SK-N-SH (cell line): Measurements from ENCODE around the gene SAPCD2. TPM values are rescaled to one million over a fixed set of nuclear protein-coding genes. Genes with fewer than 3 reads are reported as not detected.

Experiments used
- CTCF ChIA-PET: fragments of 300-600, 350-600 bp; formaldehyde crosslinking; extraction: SDS; loops from one replicate; lab custom pipeline; 2021; lab: Yijun Ruan, JAX
- POLR2A ChIA-PET: fragments of 350-600 bp; sonication (Branson Sonifier 250); formaldehyde crosslinking; extraction: SDS; loops from one replicate; lab custom pipeline; 2020; ENCODE audit warnings: antibody characterized with exemption, inconsistent platforms; lab: Yijun Ruan, JAX
- DNase-seq: peaks from one replicate; pipeline ENCODE4 v3.0.0; 2012
- H2AFZ ChIP-seq: fragments of 200-600 bp; sonication (generic); 2 replicates; pipeline ENCODE4 v1.8.1; 2016; ENCODE audit warnings: antibody characterized with exemption, mild to moderate bottlenecking, low read depth
- H3F3A ChIP-seq: fragments of 200-600 bp; sonication (generic); replicated peaks from 2 replicates; pipeline ENCODE3; 2016; ENCODE audit warnings: antibody characterized with exemption, mild to moderate bottlenecking; ENCODE audit not compliant: insufficient read depth
- H3K27ac ChIP-seq, 2 experiments: fragments of 200-500 bp in 1 of 2; fragments of 200-600 bp in 1 of 2; sonication (Bioruptor generic) in 1 of 2; sonication (generic), shearing (Covaris generic) in 1 of 2; 2 replicates each; pipeline versions ENCODE4 v1.5.1 to v1.6.1; 2014 to 2016; ENCODE audit warnings: low read depth in 2 of 2, inconsistent platforms in 1 of 2, low read length in 1 of 2, mild to moderate bottlenecking in 1 of 2, mixed read lengths in 1 of 2
- H3K27me3 ChIP-seq: fragments of 200-600 bp; sonication (generic), shearing (Covaris generic); 2 replicates; pipeline ENCODE4 v1.6.1; 2016; ENCODE audit warnings: mixed run types; ENCODE audit not compliant: insufficient read depth
- H3K36me3 ChIP-seq, 2 experiments: fragments of 200-500 bp in 1 of 2; fragments of 200-600 bp in 1 of 2; sonication (Bioruptor generic) in 1 of 2; sonication (generic) in 1 of 2; replicated peaks in 1 of 2; 2 replicates each; pipeline versions ENCODE3 to v1.5.1; 2014 to 2016; ENCODE audit warnings: low read length in 1 of 2, mild to moderate bottlenecking in 1 of 2; ENCODE audit not compliant: insufficient read depth in 2 of 2, control insufficient read depth in 1 of 2
- H3K4me1 ChIP-seq, 2 experiments: fragments of 200-500 bp in 1 of 2; fragments of 200-600 bp in 1 of 2; sonication (Bioruptor generic) in 1 of 2; sonication (generic), shearing (Covaris generic) in 1 of 2; 2 replicates each; pipeline versions ENCODE4 v1.5.1 to v1.6.1; 2014 to 2016; ENCODE audit warnings: low read depth in 1 of 2, low read length in 1 of 2, mixed run types in 1 of 2; ENCODE audit not compliant: insufficient read depth in 2 of 2, control insufficient read depth in 1 of 2
- H3K4me2 ChIP-seq: fragments of 200-600 bp; sonication (generic), shearing (Covaris generic); 2 replicates; pipeline ENCODE4 v1.6.1; 2017; ENCODE audit warnings: mixed run types
- H3K4me3 ChIP-seq, 2 experiments: fragments of 200-500 bp in 1 of 2; fragments of 200-600 bp in 1 of 2; sonication (Bioruptor generic) in 1 of 2; sonication (generic), shearing (Covaris generic) in 1 of 2; 2 replicates each; pipeline versions ENCODE4 v1.5.1 to v1.8.1; 2014 to 2016; ENCODE audit warnings: low read depth in 2 of 2, inconsistent platforms in 1 of 2, low read length in 1 of 2, mild to moderate bottlenecking in 1 of 2, mixed read lengths in 1 of 2, moderate library complexity in 1 of 2
- H3K79me2 ChIP-seq: fragments of 200-600 bp; sonication (generic); 2 replicates; pipeline ENCODE4 v1.8.1; 2017; ENCODE audit warnings: mild to moderate bottlenecking; ENCODE audit not compliant: insufficient read depth
- H3K9ac ChIP-seq: fragments of 200-600 bp; sonication (generic); 2 replicates; pipeline ENCODE4 v1.6.1; 2017; ENCODE audit warnings: mixed run types
- H3K9me2 ChIP-seq: fragments of 200-600 bp; sonication (generic); 2 replicates; pipeline ENCODE4 v1.6.1; 2017; ENCODE audit warnings: mixed run types
- H3K9me3 ChIP-seq: fragments of 200-600 bp; sonication (generic); 2 replicates; pipeline ENCODE4 v1.6.1; 2017; ENCODE audit warnings: mixed run types, mild to moderate bottlenecking, moderate library complexity
- H4K20me1 ChIP-seq: fragments of 200-600 bp; sonication (generic); 2 replicates; pipeline ENCODE4 v1.6.1; 2017; ENCODE audit warnings: mild to moderate bottlenecking, mixed run types; ENCODE audit not compliant: insufficient read depth
- ELF1 ChIP-seq: IDR thresholded peaks from 2 replicates; pipeline ENCODE4 v1.4.0; 2012
- EP300 ChIP-seq, 2 experiments: IDR thresholded peaks; 2 replicates each; pipeline versions ENCODE4 v1.4.0 to v1.6.1; 2012; ENCODE audit warnings: borderline replicate concordance in 1 of 2, low read depth in 1 of 2, low read length in 1 of 2
- EZH2phosphoT487 ChIP-seq: fragments of 200-600 bp; sonication (generic); IDR thresholded peaks from 2 replicates; pipeline ENCODE4 v1.6.1; 2017; ENCODE audit warnings: low read depth, mixed run types, mild to moderate bottlenecking, antibody characterized with exemption, moderate library complexity, borderline replicate concordance
- FOSL2 ChIP-seq: IDR thresholded peaks from 2 replicates; pipeline ENCODE4 v1.4.0; 2012; ENCODE audit warnings: low read depth, mild to moderate bottlenecking, moderate library complexity, borderline replicate concordance
- FOXJ3 ChIP-seq: sonication (generic); formaldehyde crosslinking; IDR thresholded peaks from 2 replicates; pipeline ENCODE4 v1.5.1; 2020; ENCODE audit warnings: mild to moderate bottlenecking, missing genetic modification reagents
- GABPA ChIP-seq: IDR thresholded peaks from 2 replicates; pipeline ENCODE4 v1.4.0; 2012; ENCODE audit warnings: low read depth, mild to moderate bottlenecking
- GATA2 ChIP-seq: sonication (generic); formaldehyde crosslinking; IDR thresholded peaks from 2 replicates; pipeline ENCODE4 v1.5.0; 2020; ENCODE audit warnings: mild to moderate bottlenecking, missing genetic modification reagents
- MEF2A ChIP-seq: IDR thresholded peaks from 2 replicates; pipeline ENCODE4 v1.4.0; 2012; ENCODE audit warnings: low read depth, borderline replicate concordance
- POLR2AphosphoS5 ChIP-seq: IDR thresholded peaks from 2 replicates; pipeline ENCODE4 v1.6.1; 2012; ENCODE audit warnings: low read depth, low read length
- RCOR1 ChIP-seq: fragments of 150-350 bp; IDR thresholded peaks from 2 replicates; pipeline ENCODE4 v1.6.1; 2017; ENCODE audit warnings: antibody characterized with exemption, low read length
- YY1 ChIP-seq: IDR thresholded peaks from 2 replicates; pipeline ENCODE4 v1.4.0; 2012; ENCODE audit warnings: low read depth, mild to moderate bottlenecking
- WGBS: methylation state at CpG from one replicate; pipeline ENCODE4 v1.1.6; 2017; ENCODE audit warnings: low lambda C conversion rate; 5-methylcytosine and 5-hydroxymethylcytosine counted together
- polyA plus RNA-seq, 3 experiments: library from polyadenylated mRNA; depleted of rRNA; stranded (reverse); fragments of >200 nt; gene quantifications; 2 replicates each; pipeline ENCODE4 v1.2.3, GENCODE V29; 2012
- TF ChIP-seq, protein P1 (sequence below): IDR thresholded peaks from 2 replicates; pipeline ENCODE4; 2012
- TF ChIP-seq, protein P2 (sequence below): IDR thresholded peaks from 2 replicates; pipeline ENCODE4 v1.4.0; 2012; ENCODE audit warnings: low read depth, borderline replicate concordance
- TF ChIP-seq, protein P3 (sequence below): fragments of 150-350 bp; IDR thresholded peaks from 2 replicates; pipeline ENCODE4 v1.6.1; 2016; ENCODE audit warnings: mild to moderate bottlenecking, low read depth, low read length
- TF ChIP-seq, protein P4 (sequence below): IDR thresholded peaks from 2 replicates; pipeline ENCODE4 v1.6.1; 2012; ENCODE audit warnings: mild to moderate bottlenecking, low read depth, low read length, moderate library complexity
- TF ChIP-seq, protein P5 (sequence below): fragments of 150-350 bp; IDR thresholded peaks from 2 replicates; pipeline ENCODE4 v1.6.1; 2017; ENCODE audit warnings: antibody characterized with exemption, low read length, low read depth, borderline replicate concordance

The SAPCD2 gene
- polyA plus RNA-seq, 1 of the 3 experiments (the other 2 are of a cell fraction) = 6.0 TPM

DNA sequence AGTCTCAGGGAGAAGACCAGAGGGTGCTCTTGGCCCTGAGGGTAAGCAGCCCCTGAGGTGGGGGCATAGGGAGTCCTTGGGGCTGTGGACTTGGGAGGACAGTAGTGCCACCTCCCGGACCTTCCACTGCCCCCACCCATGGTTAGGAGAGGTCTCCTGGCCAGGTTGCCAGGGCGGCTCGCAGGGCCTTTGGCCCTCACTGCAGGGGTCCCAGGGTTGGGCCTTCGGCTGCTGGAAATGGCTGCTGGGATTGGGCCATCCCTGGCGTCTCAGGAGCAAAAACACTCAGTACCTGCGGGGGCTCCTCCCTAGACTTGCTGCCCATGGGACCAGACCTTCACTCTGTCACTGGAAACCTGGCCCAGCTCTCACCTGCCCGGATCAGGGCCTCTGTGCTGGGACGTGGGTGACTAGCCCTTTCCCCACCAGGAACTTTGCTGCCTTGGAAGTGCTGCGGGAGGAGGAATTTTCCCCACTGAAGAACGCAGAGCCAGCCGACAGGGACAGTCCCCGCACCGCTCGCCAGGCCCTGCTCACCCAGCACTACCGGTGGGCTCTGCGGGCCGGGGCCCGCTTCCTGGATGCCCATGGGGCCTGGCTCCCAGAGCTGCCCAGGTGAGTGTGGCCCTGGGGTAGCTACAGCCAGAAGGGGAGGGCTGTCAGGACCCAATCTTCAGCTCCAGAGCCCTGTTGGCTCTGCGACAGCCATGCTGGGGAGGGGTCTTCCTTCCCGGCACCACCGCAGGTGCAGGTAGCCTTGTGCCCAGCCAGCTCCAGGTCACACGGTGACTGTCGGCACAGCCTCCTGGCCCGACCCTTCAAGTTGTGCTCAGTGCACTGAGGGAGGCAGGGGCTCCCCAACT, 10.1 kb upstream of the SAPCD2 start:
- 93% methylated on average over 6 of the region's 24 CpGs for WGBS
- no peak overlapping the region for H3K27ac ChIP-seq
- no peak overlapping the region for H3K9ac ChIP-seq
- ChIA-PET CTCF (interaction anchor here (1.4 to 2.1 kb wide), 7 partner anchors 11 to 311 kb away, joined by 3 to 9 read pairs (median 5); partner anchors contain the start of genes NPDC1 and SAPCD2), POLR2A (no interaction called here)
- no peaks in the 10 kb centered on the region for H3K9me2 ChIP-seq
- DNase-seq = no peak
- no peak overlapping the region for H3K4me3 ChIP-seq
- H3K9me3 ChIP-seq = no peaks in the 10 kb centered on the region
- no peaks in the 10 kb centered on the region for H3K27me3 ChIP-seq
- H3K36me3 ChIP-seq = peaks cover 3 to 8% of the 10 kb centered on the region in 2 experiments
- H4K20me1 ChIP-seq = no peaks in the 10 kb centered on the region
- H2AFZ ChIP-seq = no peak overlapping the region
- H3F3A ChIP-seq = peaks cover 21% of the 10 kb centered on the region
- TF ChIP-seq ELF1 = no peak
- no peak for TF ChIP-seq EP300 (IDR thresholded peaks at IDR 0.05; ENCODE audit: borderline replicate concordance in 1 of 2, low read depth in 1 of 2, low read length in 1 of 2)
- no peak for TF ChIP-seq MEF2A
- TF ChIP-seq POLR2AphosphoS5 = no peak
- TF ChIP-seq RCOR1 = no peak
- TF ChIP-seq, protein P1, sequence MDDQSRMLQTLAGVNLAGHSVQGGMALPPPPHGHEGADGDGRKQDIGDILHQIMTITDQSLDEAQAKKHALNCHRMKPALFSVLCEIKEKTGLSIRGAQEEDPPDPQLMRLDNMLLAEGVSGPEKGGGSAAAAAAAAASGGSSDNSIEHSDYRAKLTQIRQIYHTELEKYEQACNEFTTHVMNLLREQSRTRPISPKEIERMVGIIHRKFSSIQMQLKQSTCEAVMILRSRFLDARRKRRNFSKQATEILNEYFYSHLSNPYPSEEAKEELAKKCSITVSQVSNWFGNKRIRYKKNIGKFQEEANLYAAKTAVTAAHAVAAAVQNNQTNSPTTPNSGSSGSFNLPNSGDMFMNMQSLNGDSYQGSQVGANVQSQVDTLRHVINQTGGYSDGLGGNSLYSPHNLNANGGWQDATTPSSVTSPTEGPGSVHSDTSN = no peak
- no peak for TF ChIP-seq EZH2phosphoT487
- TF ChIP-seq GATA2 (CRISPR knock-in tag) = no peak
- TF ChIP-seq, protein P2, sequence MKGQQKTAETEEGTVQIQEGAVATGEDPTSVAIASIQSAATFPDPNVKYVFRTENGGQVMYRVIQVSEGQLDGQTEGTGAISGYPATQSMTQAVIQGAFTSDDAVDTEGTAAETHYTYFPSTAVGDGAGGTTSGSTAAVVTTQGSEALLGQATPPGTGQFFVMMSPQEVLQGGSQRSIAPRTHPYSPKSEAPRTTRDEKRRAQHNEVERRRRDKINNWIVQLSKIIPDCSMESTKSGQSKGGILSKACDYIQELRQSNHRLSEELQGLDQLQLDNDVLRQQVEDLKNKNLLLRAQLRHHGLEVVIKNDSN = no peak
- TF ChIP-seq FOSL2 = no peak
- TF ChIP-seq GABPA = no peak
- peaks cover 9 to 10% of the 10 kb centered on the region in 2 experiments; a peak in 2 of 4 replicates for H3K4me1 ChIP-seq
- H3K79me2 ChIP-seq = no peaks in the 10 kb centered on the region
- no peak overlapping the region for H3K4me2 ChIP-seq

DNA sequence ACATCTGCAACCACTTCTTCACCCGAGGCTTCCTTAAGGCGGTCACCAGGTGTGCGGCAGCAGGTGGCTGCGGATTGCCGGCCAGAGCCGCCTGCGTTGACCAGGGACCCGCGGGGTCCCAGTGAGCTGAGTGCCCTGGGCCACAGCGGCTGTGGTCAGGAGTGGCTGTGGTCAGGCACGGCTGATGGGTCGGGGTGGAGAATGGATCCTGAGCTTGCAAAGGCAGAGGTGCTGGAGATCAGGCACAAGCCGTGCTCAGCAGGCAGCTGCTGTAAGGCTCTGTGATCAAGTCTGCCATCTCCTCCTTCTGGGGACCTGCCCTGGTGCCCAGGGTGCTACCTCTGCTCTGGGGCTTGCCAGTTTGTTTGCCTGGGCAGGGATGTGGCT, 9.0 kb upstream of the SAPCD2 start:
- CTCF ChIA-PET = interaction anchor here (0.7 to 1.9 kb wide), 5 partner anchors 9 to 147 kb away, joined by 3 to 8 read pairs (median 5); partner anchors contain the start of genes NPDC1, RNF224 and SAPCD2
- Histone ChIP-seq H3K9me2 (no peaks in the 10 kb centered on the region), H3K36me3 (peaks cover 3 to 8% of the 10 kb centered on the region in 2 experiments), H3K4me1 (peaks cover 8 to 9% of the 10 kb centered on the region in 2 experiments; a peak in 2 of 4 replicates), H4K20me1 (no peaks in the 10 kb centered on the region), H3K4me3 (no peak overlapping the region), H3K9me3 (no peaks in the 10 kb centered on the region), H3K27ac (no peak overlapping the region), H2AFZ (no peak overlapping the region), H3K4me2 (no peak overlapping the region), H3K9ac (no peak overlapping the region), H3F3A (peaks cover 23% of the 10 kb centered on the region), H3K79me2 (no peaks in the 10 kb centered on the region), H3K27me3 (no peaks in the 10 kb centered on the region)
- POLR2A ChIA-PET = interaction anchor here (0.6 to 0.7 kb wide), 2 partner anchors 9 to 53 kb away, joined by 3 read pairs; partner anchors contain the start of gene SAPCD2
- 86% methylated on average over 10 of the region's 13 CpGs for WGBS
- no peak for DNase-seq
- TF ChIP-seq, protein P3, sequence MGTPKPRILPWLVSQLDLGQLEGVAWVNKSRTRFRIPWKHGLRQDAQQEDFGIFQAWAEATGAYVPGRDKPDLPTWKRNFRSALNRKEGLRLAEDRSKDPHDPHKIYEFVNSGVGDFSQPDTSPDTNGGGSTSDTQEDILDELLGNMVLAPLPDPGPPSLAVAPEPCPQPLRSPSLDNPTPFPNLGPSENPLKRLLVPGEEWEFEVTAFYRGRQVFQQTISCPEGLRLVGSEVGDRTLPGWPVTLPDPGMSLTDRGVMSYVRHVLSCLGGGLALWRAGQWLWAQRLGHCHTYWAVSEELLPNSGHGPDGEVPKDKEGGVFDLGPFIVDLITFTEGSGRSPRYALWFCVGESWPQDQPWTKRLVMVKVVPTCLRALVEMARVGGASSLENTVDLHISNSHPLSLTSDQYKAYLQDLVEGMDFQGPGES = no peak
- TF ChIP-seq EZH2phosphoT487 = no peak
- TF ChIP-seq RCOR1 = no peak
- TF ChIP-seq YY1 = no peak
- TF ChIP-seq, protein P4, sequence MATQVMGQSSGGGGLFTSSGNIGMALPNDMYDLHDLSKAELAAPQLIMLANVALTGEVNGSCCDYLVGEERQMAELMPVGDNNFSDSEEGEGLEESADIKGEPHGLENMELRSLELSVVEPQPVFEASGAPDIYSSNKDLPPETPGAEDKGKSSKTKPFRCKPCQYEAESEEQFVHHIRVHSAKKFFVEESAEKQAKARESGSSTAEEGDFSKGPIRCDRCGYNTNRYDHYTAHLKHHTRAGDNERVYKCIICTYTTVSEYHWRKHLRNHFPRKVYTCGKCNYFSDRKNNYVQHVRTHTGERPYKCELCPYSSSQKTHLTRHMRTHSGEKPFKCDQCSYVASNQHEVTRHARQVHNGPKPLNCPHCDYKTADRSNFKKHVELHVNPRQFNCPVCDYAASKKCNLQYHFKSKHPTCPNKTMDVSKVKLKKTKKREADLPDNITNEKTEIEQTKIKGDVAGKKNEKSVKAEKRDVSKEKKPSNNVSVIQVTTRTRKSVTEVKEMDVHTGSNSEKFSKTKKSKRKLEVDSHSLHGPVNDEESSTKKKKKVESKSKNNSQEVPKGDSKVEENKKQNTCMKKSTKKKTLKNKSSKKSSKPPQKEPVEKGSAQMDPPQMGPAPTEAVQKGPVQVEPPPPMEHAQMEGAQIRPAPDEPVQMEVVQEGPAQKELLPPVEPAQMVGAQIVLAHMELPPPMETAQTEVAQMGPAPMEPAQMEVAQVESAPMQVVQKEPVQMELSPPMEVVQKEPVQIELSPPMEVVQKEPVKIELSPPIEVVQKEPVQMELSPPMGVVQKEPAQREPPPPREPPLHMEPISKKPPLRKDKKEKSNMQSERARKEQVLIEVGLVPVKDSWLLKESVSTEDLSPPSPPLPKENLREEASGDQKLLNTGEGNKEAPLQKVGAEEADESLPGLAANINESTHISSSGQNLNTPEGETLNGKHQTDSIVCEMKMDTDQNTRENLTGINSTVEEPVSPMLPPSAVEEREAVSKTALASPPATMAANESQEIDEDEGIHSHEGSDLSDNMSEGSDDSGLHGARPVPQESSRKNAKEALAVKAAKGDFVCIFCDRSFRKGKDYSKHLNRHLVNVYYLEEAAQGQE = no peak
- no peak for TF ChIP-seq FOXJ3 (CRISPR knock-in tag)
- TF ChIP-seq, protein P5, sequence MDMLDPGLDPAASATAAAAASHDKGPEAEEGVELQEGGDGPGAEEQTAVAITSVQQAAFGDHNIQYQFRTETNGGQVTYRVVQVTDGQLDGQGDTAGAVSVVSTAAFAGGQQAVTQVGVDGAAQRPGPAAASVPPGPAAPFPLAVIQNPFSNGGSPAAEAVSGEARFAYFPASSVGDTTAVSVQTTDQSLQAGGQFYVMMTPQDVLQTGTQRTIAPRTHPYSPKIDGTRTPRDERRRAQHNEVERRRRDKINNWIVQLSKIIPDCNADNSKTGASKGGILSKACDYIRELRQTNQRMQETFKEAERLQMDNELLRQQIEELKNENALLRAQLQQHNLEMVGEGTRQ = no peak
